ENCODE results near the gene COG5.
"Not testable (repeated sequence)": the region's sequence is repeated elsewhere in the genome, so short reads cannot be mapped to it uniquely, and the experiment has no call there.

Gene COG5

DNA sequence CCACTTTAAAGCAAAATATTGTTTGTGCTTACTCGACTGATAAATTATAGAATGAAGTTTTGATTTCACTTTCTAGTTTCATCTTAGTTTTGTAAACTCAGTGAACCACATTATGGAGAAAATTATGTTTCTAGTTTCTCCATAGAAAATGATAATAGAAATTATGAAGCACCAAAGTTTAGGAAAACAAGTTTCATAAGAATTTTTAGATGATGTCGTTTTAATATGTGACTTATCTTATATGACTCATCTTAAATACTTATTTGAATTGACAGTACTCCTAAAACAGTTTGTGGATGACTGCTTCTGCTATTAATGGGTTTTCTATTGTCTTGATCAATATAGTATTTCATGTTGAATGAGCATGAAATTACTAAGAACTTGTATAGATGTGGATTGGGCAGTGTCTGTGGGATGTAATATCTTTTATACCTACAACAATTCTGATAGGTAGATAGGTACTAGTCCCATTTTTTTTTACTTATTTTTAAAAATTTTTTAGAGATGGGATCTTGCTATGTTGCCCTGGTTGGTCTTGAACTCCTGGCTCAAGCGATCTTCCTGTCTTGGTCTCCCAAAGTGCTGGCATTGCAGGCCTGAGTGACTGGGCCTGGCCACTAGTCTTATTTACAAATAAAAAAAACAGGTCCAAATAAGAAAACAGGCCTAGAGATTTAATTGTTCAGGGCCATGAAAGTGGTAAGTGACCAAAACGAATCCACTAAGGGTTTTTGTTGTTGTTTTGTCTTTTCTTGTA lies 391.3 kb downstream of the COG5 start:
- DNase-seq = no peak

DNA sequence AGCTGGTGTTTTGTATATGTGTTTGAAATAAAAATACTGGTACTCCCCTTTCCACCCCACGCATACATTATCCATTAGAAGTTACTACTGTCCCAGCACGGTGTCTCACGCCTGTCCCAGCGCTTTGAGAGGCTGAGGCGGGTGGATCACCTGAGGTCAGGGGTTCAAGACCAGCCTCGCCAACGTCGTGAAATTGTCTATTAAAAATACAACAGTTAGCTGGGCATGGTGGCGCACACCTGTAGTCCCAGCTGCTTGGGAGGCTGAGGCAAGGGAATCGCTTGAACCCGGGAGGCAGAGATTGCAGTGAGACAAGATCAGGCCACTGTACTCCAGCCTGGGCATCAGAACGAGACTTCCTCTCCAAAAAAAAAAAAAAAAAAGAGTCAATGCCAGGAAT lies 392.2 kb downstream of the COG5 start:
- no peak for DNase-seq

DNA sequence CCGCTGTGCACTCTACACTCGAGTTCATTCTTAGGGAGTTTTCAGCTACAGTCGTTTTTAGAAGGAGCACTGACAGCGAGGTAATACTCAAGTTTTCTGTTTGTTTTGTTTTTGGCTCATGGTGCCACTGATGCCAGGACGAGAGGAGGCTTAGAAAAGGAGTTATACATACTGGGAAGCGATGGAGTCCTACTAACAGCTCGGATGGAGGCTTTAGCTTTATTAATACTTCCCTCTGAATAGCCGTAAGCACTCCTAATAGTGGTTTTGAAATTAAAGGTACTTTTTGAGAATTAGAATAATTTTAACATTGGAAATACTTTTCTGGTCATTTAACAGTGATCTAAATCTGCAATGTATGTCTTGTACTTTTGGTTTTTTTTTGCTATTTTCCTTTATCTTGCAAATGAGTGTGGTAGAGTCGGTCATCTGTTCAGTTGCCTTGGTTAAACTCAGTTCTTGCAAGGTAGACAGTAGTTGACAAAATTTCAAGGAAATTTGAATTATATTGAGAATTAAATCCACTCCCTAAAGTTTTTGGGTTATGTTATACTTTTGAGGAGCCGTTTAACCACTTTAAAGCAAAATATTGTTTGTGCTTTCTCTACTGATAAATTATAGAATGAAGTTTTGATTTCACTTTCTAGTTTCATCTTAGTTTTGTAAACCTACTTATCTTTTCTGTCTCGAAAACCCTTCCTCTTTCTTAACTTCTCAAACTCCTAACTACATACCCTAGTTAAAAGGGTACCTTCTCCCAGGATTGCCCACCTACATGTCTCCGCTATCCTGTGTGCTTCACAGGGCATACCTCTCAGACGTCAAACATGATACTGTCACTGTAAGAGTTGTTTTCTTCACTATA lies 393.4 kb downstream of the COG5 start:
- peak in 1 of 2 donors; percentile 54 for DNase-seq

DNA sequence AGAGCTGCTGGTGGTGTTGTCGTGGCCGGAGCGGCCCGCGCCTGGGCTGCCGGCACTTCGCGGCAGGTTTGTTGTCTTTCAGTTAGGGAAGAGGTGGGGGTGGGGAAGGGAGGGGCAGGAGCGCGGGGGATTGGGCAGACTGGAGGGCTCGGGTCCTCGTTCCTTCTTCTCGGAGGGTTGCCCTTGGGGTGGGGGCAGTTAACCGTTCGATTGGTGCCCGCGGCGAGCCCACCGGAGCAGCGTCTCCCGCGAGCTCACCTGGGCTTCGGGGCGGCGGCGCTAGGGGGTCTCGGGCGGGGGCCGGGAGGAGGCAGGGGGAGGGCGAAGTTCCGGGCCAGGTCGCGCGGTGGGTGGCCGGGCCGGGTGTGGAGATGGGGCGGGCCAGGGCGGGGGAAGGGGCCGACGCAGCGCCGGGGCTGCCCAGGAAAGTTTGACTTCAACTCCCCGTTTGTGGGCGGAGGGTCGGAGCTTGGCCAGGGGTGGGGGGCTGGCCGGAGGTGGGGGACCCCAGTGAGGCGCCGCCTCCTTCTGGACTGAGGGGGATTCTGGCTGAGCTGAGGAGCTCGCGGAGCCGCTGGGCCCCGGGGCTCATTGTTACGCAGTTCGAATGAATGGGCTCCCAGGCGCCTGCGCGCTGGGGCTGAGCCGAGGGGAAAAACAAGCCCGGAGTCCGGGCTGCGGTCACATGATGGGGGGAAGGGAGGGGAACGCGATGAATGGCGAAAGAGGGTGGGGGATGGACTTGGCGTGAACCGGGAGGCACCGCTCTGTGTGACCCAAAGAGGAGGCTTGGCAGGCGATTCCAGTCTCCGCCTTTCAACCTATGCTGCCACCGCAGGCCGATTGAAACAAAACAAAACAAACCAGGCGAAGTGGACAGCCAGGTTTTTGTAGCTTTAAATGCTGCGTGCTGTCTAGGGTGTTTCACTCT lies 394.3 kb downstream of the COG5 start:
- DNase-seq = peak; percentile 96 to 97

DNA sequence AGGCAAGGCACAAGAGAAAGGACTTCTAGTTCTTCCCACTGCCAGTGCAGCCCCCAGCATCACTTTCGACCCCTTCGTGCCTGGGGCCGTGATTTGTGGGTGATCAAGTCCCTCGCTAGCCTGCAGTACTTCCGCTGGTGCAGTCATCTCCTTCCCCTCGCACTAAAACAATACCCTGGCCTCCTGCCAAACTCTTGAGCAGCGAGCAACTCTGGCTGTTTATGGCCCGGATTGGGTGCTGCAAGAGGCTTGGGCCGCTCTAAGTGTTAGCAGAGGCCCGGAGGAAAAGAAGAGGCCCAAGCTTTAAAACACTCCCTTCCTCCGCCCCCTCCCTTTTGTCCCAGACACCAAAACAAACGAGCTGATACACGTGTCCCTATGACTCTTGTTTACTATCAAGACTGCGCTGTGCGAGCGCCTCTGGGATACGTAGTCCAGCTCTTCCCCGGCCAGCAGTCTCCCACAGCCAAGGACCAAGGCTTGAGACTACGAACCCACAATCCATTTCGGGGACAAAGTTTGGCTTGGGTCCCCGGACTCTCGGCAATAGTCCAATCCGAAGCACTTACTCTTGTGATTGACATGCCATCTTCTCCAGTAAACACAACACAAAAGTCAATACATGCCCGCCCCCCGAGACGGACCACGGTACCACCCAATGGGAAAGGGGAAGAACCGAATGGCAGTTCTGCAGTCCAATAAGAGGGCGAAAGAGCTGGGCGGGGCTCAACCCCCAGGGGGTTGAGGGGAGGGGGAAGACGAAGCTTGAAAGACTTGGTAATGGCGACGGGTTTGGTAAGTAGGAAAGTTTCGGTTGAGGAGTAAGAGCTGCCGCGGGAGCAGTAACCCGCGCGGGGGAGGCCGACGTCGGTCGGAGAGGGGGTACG lies 395.2 kb downstream of the COG5 start, which contains the start of gene HBP1:
TSS of gene HBP1 (plus strand) at position 771 of the 887 bp plus-strand sequence. CDS start 10,891 bp downstream, outside the sequence.
- peak; percentile 100 for DNase-seq

DNA sequence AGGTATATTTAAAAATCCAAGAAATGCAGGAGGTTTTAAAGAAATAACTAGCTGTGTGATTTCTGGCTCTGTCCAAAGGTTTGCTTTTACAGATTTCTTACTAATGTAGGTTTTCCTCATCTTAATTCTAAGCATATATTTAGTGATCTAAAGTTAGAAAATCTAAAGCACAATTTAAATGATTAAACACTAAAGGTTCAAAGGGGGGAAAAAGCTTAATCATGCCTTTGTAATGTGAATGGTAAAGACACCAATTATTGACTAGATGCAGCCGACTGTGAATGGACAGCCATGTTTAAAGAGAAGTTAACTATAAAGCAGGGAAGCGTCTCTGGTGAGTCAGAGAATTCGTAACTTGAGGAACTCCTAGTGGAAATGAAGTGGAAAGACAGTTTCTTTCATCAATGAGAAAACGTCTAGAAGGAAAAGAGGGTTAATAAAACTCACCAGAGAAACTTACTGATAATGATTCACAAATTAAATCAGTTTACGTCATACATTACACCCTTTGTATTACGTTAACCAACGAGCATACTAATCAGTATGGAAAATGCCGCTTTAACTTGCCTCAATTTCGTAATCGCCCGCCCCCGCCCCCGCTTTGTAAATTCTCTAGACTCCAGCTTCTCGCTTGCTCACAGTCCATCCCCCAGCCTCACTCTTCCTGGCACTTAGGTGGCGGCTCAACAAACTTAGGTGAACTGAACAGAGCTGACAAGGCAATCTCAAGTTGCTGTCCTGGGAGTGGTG lies 396.1 kb downstream of the COG5 start:
- DNase-seq = peak; percentile 78 to 85

DNA sequence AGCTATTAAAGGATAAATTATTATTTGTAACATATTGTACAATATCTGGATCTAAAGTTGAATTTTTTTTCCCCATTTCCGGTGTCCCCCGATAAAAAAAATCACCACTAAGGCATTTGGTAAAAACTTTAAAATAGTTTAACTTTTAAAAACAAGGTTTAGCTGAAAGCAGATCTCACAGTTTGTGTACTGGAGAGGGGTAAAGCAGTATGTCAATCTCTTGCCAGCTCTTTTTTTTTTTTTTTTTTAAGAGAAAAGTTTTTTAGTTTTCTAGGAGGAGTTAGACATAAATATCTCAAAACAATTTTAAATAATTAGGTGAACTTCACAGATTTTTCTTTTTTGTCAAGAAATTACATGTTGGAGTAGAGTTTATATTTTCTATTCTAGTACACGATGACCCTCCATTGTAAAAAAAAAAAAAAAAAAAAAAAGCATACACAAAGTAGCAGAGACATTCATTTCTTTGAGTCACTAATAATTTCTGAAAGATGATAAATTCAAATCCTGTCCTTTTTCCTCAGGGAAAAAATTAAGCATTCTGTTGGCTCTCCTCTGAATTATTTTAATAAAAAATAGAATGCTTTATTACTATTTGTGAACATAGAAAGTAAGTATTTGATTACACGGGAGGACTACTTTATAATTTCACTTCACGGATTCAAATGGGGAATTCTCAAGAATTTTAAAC lies 396.8 kb downstream of the COG5 start:
- DNase-seq = no peak

DNA sequence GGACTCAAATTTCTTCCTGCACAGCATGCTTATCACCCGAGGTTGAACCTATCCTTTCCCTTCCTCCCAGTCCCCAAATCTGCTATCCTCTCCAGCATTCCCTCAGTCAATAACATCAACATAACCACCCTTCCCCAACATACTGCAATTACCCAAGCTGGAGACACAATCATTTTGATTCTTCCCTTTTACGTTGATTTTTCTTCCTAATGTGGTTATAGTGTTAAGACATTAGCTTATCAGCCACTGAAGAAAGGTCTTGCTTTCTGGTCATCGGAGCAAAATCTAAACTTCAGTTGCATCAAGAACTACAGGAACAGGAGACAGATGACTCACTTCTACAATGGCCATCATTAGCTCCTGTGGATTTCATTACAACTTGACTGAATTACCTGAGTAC lies 398.4 kb downstream of the COG5 start:
- no peak for DNase-seq

DNA sequence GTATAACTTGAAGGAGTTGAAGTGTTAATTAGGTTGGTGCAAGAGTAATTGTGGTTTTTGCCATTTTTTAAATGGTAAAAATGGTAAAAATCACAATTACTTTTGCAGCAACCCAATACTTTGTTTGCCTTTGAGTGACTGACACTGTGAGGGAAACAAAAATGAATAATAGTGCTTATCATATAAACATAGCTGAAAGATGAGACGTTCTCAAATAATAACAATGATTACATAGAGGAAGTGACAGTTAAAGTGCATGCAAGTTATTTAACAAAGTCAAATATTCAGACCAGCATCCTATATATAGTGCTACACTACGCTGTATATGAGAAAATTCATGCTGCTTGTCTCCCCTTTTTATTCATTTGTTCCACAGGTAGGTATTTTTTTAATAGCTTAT lies 399.6 kb downstream of the COG5 start:
- no peak for DNase-seq

DNA sequence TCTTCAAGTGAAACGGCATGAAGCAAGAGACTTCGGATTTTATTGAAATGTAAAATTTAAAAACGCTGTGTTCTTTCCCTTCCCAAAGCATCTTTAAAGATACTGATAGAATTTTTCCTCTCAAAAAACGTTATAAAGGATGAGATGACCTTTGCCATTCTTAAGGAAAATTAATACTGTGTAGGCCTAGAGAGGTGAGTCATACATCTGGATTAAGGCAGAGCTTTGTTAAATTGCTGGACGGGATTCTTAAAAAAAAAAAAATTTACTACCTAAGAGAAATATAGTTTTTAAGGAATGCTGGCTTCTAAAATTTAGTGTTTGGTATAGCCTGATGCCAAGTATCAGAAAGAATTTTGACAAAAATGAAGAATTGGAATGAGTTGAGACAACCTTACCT lies 401.2 kb downstream of the COG5 start:
- DNase-seq = no peak

DNA sequence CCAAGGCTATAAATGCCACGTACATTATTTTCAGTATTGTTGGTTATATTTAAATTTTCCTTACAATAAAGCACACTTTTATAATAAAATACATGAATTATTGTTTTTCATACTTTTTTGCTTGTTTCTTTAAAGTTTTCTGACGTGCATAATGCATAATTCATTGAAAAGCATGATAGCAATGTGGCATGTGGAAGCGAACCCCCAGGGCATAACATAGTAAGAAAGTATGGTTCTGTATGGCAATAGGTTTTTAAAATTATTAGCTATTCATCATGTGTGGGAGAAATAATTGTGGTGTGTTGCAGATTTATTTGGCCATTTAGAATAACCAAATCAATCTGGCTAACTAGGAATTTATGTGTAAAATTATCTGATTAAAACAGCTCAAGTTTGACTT lies 402.3 kb downstream of the COG5 start:
- no peak for DNase-seq

DNA sequence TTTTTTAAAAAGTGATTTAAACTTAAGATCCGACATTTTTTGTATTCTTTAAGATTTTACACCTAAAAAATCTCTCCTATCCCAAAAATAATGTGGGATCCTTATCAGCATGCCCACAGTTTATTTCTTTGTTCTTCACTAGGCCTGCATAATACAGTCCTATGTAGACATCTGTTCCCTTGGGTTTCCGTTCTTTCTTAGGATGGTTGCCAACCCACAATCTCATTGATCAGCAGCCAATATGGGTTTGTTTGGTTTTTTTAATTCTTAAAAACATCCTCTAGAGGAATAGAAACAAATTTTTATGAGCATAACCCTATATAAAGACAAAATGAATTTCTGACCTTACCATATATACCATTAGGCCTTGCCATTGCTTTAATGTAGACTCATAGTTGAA lies 403.3 kb downstream of the COG5 start:
- no peak for DNase-seq

DNA sequence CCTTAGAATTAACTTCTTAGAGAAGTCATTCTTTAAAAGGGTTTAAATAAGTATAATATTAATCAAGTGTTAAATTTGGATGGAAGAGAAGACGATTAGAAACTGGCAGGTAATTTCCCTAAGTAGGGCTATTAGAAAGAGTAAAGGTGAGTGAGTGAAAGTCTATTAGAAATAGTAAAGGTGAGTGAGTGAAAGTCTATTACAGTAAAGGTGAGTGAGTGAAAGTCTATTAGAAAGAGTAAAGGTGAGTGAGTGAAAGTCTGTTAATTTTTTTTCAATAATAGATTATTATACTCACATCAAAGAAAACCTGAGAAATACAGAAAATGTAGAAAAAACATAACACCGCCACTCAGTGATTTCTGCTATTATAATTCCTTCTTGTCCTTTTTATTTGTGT lies 405.7 kb downstream of the COG5 start:
- DNase-seq = no peak

DNA sequence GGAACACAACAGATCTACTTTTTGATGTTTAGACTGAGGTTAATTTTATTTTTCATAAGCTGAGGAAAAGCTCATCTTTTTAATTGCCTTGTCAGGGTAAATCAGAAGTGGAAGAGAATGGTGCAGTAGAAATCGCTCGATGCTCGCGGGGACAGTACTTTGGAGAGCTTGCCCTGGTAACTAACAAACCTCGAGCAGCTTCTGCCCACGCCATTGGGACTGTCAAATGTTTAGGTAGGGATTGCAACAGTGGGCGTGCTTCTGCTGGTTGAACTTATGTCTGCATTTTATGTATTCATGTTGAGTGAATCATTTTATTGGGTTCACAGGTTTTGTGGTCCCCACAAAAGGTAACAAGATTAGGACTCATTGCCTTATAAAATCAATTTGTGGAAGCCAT lies 406.6 kb downstream of the COG5 start:
- no peak for DNase-seq

DNA sequence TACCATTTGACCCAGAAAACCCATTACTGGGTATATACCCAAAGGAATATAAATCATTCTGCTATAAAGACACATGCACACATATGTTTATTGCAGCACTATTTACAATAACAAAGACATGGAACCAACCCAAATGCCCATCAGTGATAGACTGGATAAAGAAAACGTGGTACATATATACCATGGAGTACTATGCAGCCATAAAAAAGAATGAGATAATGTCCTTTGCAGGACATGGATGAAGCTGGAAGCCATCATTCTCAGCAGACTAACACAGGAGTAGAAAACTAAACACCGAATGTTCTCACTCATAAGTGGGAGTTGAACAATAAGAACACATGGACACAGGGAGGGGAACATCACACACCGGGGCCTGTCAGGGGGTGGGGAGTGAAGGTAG lies 408.0 kb downstream of the COG5 start:
- DNase-seq = not testable (repeated sequence)

DNA sequence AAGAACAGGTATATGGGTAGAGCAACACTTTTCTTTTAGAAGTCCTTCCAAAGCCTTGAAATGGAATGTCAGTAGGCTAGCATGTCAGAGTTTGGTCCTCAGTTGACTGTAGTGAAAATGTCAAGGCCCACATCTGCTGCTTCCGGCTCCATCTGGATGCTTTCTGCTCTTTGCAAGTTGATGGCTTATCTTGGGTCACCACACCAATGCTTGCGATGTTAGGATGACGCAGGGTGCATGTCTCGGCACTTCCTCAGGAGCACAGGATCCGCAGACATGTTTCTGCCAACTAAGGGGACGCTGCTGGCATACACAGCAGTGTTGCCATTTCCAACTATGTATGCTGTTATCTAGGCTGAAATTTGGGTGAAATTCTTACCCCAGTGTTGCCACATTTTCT lies 408.9 kb downstream of the COG5 start:
- DNase-seq = no peak

DNA sequence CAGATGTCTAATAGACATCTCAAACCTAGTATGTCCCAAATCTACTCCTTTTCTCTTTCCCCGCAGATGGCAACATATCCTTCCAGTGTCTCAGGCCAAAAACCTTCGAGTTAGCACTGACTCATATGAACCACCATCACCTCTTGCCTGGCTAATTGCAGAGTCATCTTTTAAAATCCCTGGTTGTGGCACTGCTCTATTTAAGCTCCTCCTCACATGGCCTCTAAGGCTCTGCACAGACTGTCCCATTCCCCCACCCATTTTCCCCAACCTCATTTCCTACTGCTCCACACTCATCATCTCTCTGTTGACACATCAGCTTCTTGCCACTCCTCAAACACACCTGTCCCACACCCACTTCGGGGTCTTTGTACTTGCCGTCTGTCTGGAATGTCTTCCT lies 411.7 kb downstream of the COG5 start:
- DNase-seq = no peak

Data from hippocampal formation (tissue), 2 donors.